Measurements from ENCODE around the gene TFG.

GRCh38 chr3:100776097-100776729 lies 66.9 kb downstream of the TFG start:
- TF ChIP-seq, protein P1, sequence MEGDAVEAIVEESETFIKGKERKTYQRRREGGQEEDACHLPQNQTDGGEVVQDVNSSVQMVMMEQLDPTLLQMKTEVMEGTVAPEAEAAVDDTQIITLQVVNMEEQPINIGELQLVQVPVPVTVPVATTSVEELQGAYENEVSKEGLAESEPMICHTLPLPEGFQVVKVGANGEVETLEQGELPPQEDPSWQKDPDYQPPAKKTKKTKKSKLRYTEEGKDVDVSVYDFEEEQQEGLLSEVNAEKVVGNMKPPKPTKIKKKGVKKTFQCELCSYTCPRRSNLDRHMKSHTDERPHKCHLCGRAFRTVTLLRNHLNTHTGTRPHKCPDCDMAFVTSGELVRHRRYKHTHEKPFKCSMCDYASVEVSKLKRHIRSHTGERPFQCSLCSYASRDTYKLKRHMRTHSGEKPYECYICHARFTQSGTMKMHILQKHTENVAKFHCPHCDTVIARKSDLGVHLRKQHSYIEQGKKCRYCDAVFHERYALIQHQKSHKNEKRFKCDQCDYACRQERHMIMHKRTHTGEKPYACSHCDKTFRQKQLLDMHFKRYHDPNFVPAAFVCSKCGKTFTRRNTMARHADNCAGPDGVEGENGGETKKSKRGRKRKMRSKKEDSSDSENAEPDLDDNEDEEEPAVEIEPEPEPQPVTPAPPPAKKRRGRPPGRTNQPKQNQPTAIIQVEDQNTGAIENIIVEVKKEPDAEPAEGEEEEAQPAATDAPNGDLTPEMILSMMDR (IDR thresholded peaks at IDR 0.05) = no peak
- TF ChIP-seq POLR2A (IDR thresholded peaks at IDR 0.05) = no peak
